Hematopoietic multipotent progenitor cell treated with erythropoietin and hydrocortisone succinate and interleukin-3 and kit ligand, for 15 days (in vitro differentiated cells): Measurements from ENCODE around the gene GPC5.
A peak's percentile ranks its signal among the peaks of the same experiment; 100 is the strongest.
"Not testable (repeated sequence)": the region's sequence is repeated elsewhere in the genome, so short reads cannot be mapped to it uniquely, and the experiment has no call there.

Experiments used
- DNase-seq: peaks from one replicate; pipeline ENCODE4 v3.0.0-alpha.2; 2015; ENCODE audit warnings: low spot score

GPC5 gene

DNA sequence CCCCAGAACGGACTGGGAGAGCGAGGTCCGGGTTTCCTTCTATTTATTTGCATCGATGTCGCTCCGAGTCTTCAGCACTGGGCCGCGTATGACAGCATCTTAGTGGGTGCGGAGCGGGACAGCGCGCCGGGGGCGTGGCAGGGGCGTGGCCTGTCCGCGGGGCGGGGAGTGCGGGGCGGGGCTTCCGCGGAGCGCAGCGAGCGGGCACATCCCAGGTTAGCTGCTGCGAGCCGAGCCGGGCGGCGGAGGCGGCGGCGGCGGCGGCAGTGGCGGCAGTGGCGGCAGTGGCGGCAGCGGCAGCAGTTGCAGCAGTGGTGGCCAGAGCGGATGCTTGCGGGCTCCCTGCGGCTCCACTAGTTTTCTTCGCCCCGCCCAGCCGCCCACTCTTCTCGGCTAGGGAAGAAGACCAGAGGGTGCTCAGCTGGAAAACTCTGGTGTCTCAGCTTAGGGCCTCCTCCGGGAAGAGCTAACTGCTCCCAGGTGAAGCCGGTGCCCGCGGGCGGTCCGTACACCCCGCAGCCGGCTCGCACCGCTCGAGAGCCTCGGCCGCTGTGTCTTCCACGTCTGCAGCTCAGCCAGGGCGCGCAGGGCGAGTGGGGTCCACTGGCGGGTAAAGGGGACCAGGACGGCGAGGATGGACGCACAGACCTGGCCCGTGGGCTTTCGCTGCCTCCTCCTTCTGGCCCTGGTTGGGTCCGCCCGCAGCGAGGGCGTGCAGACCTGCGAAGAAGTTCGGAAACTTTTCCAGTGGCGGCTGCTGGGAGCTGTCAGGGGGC is at the start of gene GPC5:
GPC5 (plus strand) TSS at position 209 of the 776 bp plus-strand sequence.
- DNase-seq = peak; percentile 65

DNA sequence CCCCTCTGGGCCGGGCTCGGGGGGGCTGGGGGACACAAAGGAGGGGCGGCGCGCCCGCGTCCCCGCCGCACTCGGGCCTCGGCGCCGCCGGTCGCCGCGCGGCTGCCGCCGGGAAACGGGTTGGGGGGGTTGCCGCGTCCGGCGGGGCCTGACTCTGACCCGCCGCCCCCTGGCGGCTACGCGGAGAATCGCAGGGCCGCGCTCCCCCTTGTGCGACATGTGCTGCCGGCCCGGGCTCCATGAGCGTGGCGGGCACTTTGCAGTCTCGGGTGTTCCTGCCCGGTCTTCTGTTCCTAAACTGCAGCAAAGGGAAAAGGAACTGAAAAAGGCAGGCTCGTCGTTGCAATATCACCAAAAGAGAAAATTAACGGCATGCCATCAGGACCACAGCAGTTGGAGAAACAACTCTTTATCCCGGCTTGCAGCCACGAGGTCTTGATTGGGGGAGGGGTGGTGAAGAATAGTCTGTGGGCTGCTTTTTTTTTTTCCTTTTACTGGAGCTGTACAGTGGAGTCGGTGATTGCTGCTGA is 49.5 kb upstream of the GPC5 start:
- DNase-seq = peak; percentile 86

DNA sequence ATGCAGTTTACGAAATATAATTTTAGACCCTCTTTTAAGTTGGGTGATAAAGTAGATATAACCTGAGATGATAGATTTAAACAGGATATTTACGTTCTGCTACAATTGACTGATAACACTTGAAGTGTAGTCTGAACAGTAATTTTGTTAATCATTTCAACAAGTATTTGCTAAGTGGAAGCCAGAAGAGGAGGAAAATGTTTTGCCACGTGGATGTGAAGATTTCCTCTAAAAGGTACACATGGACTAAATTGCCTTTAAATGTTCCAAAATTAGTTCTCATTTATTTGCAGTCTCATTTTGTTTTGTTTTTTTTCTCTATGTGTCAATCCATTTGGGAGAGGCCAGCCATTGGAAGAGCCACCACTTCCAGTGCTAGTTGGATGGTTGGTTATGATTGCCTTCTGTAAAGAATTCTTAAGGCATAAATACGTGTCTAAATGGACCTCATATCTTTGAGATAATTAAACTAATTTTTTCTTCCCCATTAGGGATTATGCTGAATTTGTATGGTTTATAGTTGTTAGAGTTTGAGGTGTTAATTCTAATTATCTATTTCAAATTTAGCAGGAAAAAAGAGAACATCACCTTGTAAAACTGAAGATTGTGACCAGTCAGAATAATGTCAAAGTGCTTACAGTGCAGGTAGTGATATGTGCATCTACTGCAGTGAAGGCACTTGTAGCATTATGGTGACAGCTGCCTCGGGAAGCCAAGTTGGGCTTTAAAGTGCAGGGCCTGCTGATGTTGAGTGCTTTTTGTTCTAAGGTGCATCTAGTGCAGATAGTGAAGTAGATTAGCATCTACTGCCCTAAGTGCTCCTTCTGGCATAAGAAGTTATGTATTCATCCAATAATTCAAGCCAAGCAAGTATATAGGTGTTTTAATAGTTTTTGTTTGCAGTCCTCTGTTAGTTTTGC is 48.2 kb upstream of the GPC5 start:
- no peak for DNase-seq

DNA sequence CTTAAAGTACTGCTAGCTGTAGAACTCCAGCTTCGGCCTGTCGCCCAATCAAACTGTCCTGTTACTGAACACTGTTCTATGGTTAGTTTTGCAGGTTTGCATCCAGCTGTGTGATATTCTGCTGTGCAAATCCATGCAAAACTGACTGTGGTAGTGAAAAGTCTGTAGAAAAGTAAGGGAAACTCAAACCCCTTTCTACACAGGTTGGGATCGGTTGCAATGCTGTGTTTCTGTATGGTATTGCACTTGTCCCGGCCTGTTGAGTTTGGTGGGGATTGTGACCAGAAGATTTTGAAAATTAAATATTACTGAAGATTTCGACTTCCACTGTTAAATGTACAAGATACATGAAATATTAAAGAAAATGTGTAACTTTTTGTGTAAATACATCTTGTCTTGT is 47.3 kb upstream of the GPC5 start:
- no peak for DNase-seq

DNA sequence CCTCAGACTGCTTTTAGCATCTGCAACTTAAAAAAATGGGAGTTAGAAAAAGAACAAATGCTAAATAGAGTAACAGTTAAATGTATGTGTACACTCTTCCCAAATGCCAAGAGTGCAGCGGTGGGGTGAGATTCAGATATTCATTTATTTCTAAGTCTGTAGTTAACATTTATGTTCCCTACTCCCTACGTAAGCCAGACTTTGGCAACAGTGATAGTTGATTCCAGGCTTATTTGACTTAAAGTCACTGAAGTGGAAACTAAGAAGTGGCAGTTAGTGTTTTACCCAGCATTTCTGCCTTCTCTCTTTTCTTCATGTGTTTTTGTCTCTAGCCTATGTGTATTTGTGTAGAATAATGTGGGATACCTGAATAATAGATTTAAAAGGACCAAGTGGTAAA is 46.4 kb upstream of the GPC5 start:
- no peak for DNase-seq

DNA sequence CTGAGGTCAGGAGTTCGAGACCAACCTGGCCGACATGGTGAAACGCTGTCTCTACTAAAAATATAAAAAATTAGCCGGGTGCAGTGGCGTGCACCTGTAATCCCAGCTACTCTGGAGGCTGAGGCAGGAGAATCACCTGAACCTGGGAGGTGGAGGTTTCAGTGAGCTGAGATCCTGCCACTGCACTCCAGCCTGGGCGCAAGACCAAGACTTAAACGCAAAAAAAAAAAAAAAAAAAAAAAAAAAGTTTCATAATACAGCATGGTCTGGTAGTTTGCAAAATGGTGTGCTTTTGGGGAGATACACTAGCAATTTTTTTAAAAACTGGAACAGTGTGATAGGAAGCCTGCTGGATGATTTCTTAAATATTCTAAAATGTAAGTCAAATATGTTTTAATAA is 45.5 kb upstream of the GPC5 start:
- not testable (repeated sequence) for DNase-seq

DNA sequence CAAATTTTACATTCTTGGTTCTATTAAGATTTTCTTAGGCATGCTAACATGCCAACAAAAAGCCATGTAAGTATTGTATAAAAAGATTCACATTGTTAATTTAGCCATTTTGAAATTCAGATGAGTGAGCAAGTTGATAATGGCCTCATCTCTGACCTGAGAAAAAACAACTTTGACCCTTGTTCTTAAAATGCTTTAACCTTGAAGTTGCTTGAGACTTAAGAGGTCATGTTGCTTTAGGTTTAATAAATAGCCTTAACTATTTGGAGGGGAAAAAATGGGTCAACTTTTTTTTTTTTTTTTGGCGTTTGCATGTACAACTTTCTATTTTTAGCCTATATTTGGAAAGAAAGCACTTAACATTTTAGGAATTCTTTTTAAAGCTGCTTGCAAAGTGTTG is 44.9 kb upstream of the GPC5 start:
- DNase-seq = no peak

DNA sequence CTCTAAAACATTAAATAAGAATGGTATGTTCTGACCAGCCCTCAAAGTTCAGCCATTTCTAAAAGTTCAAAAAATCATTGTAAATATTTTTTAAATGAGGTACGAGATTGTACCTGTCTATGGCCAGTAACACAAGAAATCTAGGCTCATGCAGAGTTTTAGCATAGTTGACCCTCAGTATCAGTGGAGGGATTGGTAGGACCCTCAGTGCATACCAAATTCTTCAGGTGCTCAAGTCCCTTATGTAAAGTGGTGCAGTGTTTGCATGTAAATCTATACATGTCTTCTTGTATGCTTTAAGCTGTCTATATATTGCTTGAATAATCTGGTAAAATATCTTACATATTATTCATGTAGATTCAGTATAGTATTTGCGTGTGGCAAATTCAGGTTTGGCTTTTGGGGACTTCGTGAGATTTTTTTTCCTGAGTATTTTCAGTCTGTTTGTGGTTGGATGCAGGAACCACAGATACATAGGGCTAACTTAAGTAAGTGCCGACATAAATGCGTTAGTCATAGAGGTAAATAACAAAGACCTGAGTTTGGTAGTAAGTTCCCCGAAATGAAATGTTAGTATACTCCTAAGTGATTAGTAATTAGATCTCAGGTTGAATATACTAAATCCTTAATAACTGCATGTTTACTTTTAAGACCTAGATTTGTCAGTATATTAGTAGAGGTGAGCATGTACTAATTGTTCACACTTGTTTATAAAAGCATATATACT is 43.2 kb upstream of the GPC5 start:
- DNase-seq = no peak

DNA sequence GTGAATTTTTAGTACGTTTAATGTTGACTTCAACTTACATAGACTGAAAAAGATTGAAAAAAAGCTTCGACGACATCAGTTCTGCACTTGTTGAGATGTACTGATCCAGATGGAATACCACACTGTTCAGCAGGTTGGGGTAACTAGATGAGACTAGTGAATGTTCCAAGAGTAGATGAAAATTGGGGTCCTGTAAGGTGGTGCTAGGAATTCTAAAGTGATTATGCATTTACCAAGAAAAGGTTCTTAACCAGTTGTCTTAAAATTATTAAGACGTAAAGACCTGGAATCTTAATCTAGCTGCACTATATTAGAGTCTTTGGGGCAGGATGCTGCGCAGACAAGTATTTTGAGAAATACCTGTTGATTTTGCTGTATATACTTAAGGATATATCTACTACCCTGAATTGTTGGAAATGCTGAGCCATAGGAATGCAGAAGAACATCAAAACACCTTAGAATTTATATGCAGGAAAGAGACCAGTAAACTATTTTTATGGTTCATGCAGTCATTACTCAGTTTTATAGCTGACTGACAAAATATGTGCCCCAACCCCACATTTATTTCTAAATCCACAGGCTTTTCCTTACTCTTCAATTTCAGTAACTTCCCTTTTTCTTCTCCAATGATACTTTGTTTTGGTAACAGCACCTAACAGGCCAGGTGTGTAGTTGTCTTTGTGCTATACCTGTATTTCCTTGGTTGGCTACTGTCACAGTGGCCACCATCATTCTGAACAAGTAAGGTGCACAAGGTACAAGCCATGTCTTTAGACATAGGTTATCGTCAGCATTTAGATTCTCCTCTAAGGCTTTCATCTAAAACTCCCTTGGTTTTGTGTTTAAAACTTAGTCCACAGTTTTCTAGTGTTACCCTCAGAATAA is 42.4 kb upstream of the GPC5 start:
- no peak for DNase-seq

DNA sequence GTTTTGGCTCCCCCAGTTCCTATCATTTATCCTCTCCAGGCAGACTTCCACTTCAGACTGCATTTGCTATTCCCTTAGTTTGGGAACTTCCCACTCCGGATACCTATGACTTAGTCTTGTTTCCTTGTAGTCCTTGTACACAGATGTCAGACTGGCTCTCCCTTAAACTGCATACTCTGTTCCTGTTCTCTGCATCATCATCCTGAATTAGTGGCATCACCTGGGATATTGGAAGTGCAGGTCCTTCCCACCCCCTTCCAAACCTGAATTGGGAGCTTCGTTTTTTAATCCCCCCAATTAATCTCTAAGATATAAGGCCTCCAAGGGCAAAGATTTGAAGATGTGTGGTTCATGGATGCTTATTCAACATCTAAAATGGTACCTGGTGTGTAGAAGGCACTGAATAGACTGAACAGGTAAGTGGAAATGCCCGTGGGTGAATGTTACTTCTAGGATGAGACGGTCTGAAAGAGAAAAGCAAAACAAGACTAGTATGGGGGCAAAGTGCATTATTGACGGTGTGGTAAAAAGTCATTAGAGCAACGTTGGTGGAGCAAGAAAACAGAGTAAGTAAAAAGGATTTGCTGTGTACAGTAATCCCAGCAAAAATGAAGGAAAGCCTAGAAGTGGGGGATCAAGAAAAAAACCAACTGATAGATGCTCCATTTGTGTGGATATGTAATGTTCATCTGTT is 41.4 kb upstream of the GPC5 start:
- no peak for DNase-seq

DNA sequence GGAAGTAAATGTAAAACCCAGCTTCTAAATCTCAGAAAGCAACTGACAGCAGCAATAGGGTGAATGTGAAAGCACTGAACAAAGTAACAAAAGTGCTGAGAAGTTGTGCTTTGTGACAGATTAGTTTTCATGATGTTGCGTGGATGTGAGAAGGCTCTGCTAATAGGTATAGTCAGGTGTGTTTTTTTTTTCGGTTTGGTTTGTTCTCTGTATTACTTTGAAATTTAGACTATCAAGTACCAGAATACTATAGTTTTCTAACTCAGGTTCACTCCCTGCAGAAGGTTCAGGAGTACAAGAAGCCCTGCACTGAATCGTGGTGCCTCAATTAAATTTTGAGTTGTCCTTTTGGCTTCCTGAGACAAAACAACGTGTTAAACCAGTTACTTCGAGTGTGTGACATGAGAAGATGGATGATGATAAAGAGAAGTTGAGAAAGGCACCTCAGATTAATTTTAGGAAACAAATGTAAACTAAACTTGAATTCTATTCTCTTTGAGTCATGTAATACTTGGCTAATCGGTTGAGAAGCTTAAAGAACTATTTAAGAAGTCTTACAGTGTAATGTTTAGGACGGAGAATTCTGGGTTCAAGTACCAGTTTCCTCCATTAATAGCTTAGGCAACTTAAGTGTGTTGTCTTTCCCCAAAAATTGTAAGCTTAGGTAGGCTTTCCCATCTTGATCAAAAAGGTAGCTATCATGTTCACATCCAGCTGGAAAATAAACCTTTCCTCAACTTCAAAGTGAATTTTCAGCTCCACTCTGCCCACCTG is 40.6 kb upstream of the GPC5 start:
- DNase-seq = no peak

DNA sequence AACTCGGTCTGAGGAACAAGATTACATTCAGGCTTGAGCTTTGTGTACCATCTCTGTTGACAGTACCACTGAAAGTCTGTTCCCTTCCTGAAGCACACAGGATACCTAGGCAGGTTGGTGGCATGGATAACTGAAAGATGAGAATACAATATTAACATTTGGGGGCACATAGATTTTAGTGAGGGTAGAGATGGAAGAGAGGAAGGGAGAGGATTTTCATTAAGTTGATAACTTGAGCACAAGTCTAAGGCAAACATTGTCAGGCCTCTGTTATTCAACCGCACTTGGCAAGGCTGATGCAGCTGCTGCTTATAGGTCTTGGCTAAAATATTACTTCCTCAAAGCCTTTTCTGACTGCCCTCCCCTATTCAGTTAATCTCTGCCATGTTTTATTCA is 40.0 kb upstream of the GPC5 start:
- DNase-seq = no peak

DNA sequence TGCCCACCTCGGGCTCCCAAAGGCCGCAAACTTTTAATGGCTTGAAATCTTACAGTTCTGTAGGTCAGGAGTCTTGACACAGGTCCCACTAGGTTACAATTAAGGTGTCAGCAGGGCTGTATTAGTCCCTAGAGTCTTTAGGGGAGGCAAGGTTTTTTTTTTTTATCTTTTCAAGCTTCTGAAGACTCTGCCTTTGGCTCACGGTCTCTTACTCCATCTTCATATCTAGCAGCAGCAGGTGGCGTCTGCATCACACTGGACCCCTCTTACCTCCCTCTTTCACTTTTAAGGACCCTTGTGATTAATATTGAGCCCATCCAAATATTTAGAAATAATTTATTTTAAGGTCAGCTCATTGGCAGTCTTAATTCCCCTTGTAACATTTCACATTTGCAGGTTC is 39.3 kb upstream of the GPC5 start:
- DNase-seq = no peak

DNA sequence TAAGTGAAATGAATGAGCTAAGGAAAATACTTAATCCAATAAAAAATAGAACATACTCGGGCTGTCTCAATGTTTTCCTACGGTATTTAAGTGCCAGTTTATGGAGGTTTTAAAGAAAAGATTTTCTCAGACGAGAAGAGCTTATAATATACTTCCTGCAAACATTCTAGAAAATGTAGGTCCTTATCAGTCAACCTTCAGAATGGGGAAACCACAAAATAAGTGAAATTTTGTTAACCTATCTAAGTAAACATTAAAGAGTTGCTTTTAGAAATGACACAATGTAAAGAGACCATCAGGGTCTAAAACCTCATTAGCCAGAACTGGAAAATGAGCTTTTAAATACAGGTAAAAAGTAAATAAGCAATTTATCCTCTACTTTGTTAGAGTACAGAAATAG is 38.8 kb upstream of the GPC5 start:
- DNase-seq = no peak

DNA sequence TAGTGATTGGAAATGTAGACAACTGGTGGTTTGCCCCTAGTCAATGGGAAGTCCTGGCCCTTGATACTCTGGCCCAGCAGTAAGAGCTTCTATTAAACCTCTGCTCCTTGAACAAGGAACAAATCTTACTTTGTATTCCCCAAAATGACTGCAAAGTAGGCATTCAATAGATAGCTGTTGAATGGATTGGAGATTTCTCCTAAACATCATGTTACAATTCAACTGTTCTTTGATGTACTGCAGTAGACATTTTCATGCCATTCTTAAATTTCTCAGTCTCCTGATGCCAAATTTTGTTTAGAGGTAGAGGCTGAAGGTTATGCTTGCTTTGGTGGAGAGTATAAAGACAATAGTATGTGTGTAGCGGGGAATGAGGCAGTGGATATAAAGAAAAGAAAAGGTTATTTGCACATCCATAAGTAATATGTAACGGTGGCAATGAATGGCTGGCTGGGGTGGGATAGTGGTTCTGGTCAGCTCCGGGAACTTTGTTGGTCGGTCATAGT is 38.1 kb upstream of the GPC5 start:
- no peak for DNase-seq

DNA sequence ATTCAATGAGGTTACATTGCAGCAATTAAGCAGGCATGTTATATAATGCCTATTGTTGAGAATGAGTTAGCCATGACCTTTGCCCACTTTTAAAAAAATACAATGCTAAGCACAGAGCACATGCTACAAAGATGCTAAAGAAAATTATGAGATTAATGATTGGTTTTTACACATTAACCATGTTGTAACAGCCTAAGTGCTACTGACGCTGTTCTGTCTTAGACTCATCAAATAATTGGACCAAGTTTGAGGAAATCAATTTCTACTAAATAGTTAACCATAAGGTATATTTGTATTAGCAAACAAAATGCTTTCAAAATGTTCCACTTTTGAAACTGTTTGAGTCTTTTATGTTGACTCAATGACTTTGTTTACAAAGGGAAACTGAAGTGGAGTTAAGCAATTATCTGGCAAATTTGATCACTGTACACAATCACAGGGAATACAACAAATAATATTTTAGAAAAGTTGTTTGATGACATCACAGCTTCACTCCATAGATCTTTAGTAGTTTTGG is 36.6 kb upstream of the GPC5 start:
- DNase-seq = no peak

DNA sequence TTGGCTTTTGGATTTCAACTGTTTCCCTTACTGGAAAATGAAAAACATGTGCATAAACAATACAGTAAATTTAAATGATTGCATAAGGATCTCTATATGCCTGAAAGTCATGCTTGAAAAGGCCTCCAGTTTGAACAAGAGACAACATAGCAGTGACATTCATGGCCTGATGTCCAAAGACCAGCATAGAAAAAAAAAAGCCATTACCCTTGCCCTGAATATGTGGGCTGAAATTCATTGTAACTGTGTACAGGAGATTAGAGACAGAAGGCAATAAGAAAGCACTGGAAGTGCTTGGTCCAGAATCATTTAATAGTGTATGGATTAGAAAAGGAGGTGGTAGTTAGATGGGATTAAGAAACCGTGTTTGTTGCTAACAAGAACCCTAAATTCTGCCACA is 35.5 kb upstream of the GPC5 start:
- DNase-seq = no peak

DNA sequence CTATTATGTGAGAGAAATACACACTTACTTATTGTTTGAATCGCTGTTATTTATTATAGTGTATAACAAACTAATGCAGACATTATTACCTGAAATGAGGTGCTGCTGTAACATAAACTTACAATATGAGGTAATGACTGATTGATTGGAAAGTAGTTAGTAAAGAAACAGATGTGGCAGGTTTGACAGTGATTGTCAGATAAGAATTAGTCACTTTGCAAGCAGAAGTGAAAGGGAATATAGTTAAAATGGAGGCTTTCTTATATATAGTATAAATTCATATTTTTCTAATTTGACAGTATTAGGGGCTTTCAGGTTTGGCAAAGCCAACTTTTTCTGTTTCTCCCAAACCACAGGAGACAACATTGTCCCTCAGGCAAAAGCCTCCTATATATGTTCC is 30.3 kb upstream of the GPC5 start:
- no peak for DNase-seq

DNA sequence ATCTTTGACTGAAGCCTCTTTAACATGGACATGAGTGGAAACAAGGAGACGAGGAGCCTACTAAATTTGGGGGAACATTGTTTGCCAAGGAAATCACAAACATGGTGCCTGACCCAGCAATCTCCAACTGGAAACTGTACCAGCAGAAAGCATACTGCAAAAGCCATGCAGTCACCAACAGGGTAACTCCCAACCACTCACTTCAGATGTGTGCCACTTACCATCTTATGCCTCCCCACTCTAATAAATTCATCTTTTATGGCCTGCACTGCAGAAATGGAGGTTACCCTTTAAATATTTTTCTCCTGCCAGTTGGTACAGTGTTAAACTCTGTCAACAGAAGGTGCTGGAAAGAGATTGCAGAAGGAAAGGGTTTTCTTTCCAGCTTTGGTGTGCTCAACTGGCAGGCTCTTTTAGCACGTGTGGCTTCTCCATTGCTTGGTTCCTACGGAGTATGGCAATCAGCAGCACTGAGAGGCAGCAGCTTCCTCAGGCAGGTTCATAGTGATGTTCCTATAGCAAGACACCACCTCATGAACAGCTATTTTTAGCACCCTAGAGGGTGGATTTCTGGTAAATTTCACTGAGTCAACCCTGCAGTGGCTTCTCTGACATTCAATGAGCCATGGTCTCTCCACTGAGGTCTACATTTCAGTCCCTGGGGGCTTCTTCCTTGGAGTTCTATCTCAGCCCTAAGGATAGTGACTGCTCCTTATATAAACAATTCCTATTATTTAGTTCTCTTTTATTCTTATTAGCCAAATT is 29.6 kb upstream of the GPC5 start:
- no peak for DNase-seq
